GM21529 (cell line): ENCODE data around the gene MACROD1.
"Not testable (repeated sequence)": the region's sequence is repeated elsewhere in the genome, so short reads cannot be mapped to it uniquely, and the experiment has no call there.

Experiments
- ATAC-seq: cut with Tn5 transposase; IDR thresholded peaks from one replicate; pipeline ENCODE4 v1.9.1; 2021; ENCODE audit not compliant: unreplicated experiment

The MACROD1 gene

GRCh38 chr11:63973912-63974258 is 192.0 kb downstream of the MACROD1 start:
- ATAC-seq: not testable (repeated sequence)

- no peak for ATAC-seq
These were observed 195.0 kb downstream of the MACROD1 start for GRCh38 chr11:63970902-63971301.

GRCh38 chr11:63969461-63969860 is 196.5 kb downstream of the MACROD1 start:
- no peak for ATAC-seq

GRCh38 chr11:63966444-63966843 is 199.5 kb downstream of the MACROD1 start:
- no peak for ATAC-seq

- not testable (repeated sequence) for ATAC-seq
These were observed 202.0 kb downstream of the MACROD1 start for GRCh38 chr11:63963895-63964294.

GRCh38 chr11:63961608-63962412 is 204.1 kb downstream of the MACROD1 start:
- no peak for ATAC-seq

GRCh38 chr11:63958008-63958407 is 207.9 kb downstream of the MACROD1 start:
- ATAC-seq: no peak

- ATAC-seq: no peak
These were observed 213.3 kb downstream of the MACROD1 start for GRCh38 chr11:63952570-63952969.

- peak; percentile 71 for ATAC-seq
These were observed 214.0 kb downstream of the MACROD1 start for GRCh38 chr11:63951779-63952536.
